ENCODE results near the gene CD209. TPM values are rescaled to one million over a fixed set of nuclear protein-coding genes. Genes with fewer than 3 reads are reported as not detected.

Gene CD209
- total and polyA plus RNA-seq, 2 donors (not counting 3 experiments of a cell fraction or from before 2014, with no cell fraction given): not detected

GRCh38 chr19:7781157-7781556, 33.8 kb upstream of the CD209 start:
- no peaks in the 10 kb centered on the region for H3K36me3 ChIP-seq (ENCODE audit: control insufficient read depth in 2 of 2, extremely low read depth in 1 of 2, insufficient read depth in 2 of 2, low read length in 2 of 2)
- ChIA-PET POLR2A (no interaction called here), CTCF (interaction anchor here (5.2 kb wide), 1 partner anchor 18 kb away, joined by 35 read pairs; no protein-coding TSS in a partner anchor)
- no TSS peak for BruUV-seq (replicated peaks)
- intact Hi-C loops (cut with micrococcal nuclease): no loop called here
- H3K79me2 ChIP-seq (ENCODE audit: control insufficient read depth, insufficient read depth, low read length): no peaks in the 10 kb centered on the region
- H3K9me1 ChIP-seq (replicated peaks; ENCODE audit: control insufficient read depth, extremely low read depth, insufficient read depth, low read length): no peaks in the 10 kb centered on the region
- no peaks in the 10 kb centered on the region for H4K20me1 ChIP-seq (replicated peaks; ENCODE audit: control insufficient read depth, extremely low read depth, insufficient read depth, low read length)
- no peak overlapping the region for H2AFZ ChIP-seq (ENCODE audit: low read depth, low read length)
- no peaks in the 10 kb centered on the region for H3K9me3 ChIP-seq (replicated peaks; ENCODE audit: control insufficient read depth, insufficient read depth, low read length)
- TF ChIP-seq GATA2 (IDR thresholded peaks at IDR 0.05; ENCODE audit: insufficient read depth, insufficient read length, low read depth, low read length) (no peak), MYC (IDR thresholded peaks at IDR 0.05; ENCODE audit: low read depth, low read length) (no peak), JUN (IDR thresholded peaks at IDR 0.05; ENCODE audit: borderline replicate concordance, insufficient read depth, insufficient read length, low read depth) (no peak), EZH2 (IDR thresholded peaks at IDR 0.05; ENCODE audit: borderline replicate concordance, low read depth, low read length, severe bottlenecking) (no peak), FOS (IDR thresholded peaks at IDR 0.05; ENCODE audit: borderline replicate concordance, insufficient read depth, low read length) (no peak), POLR2AphosphoS5 (IDR thresholded peaks at IDR 0.05; ENCODE audit: insufficient read depth, low read depth, low read length) (no peak), MAX (IDR thresholded peaks at IDR 0.05; ENCODE audit: insufficient read depth, insufficient read length) (no peak)
- no peaks in the 10 kb centered on the region for H3K27me3 ChIP-seq (ENCODE audit: control insufficient read depth in 2 of 2, insufficient read depth in 2 of 2, low read length in 2 of 2)
- no peaks in the 10 kb centered on the region for H3K4me1 ChIP-seq (ENCODE audit: control insufficient read depth, extremely low read depth, insufficient read depth, low read length)
- FAIRE-seq (no peak), DNase-seq (ENCODE audit: low read depth, low spot score) (no peak)
- dilution Hi-C loops (cut with MboI; ENCODE audit: extremely low pct_ligation_motif_present, low sequenced_read_pairs): no loop called here
- H3K4me2 ChIP-seq (ENCODE audit: insufficient read depth, low read length): no peak overlapping the region
- H3K4me3 ChIP-seq (replicated peaks in 1 of 3; ENCODE audit: insufficient read depth in 1 of 3, low read depth in 1 of 3, low read length in 3 of 3): no peak overlapping the region
- H3K9ac ChIP-seq (replicated peaks; ENCODE audit: extremely low read depth, insufficient read depth, low read length): no peak overlapping the region
- no peak overlapping the region for H3K27ac ChIP-seq (ENCODE audit: insufficient read depth, low read depth, low read length)

All from endothelial cell of umbilical vein (primary cell).